ENCODE data around the gene TSC22D1.
"Not testable (repeated sequence)": the region's sequence is repeated elsewhere in the genome, so short reads cannot be mapped to it uniquely, and the experiment has no call there.

TSC22D1 gene

GRCh38 chr13:44566601-44567000 is 9.5 kb downstream of the TSC22D1 start:
- no peak for DNase-seq

- DNase-seq: no peak
Measured at GRCh38 chr13:44565881-44566280, 10.2 kb downstream of the TSC22D1 start.

- DNase-seq: no peak
Measured at GRCh38 chr13:44564936-44565335, 11.2 kb downstream of the TSC22D1 start.

- DNase-seq: not testable (repeated sequence)
Measured at GRCh38 chr13:44562853-44563252, 13.3 kb downstream of the TSC22D1 start.

GRCh38 chr13:44561351-44561750 is 14.8 kb downstream of the TSC22D1 start:
- no peak for DNase-seq

- DNase-seq: no peak
Measured at GRCh38 chr13:44557986-44558385, 18.1 kb downstream of the TSC22D1 start.

GRCh38 chr13:44555207-44555606 is 20.9 kb downstream of the TSC22D1 start:
- DNase-seq: no peak

- DNase-seq: no peak
Measured at GRCh38 chr13:44549476-44549875, 26.7 kb downstream of the TSC22D1 start.

GRCh38 chr13:44546164-44546563 is 30.0 kb downstream of the TSC22D1 start:
- no peak for DNase-seq

- no peak for DNase-seq
Measured at GRCh38 chr13:44543369-44543768, 32.8 kb downstream of the TSC22D1 start.

- DNase-seq: no peak
Measured at GRCh38 chr13:44542361-44542760, 33.8 kb downstream of the TSC22D1 start.

- no peak for DNase-seq
Measured at GRCh38 chr13:44541601-44542000, 34.5 kb downstream of the TSC22D1 start.

- DNase-seq: no peak
Measured at GRCh38 chr13:44540761-44541434, 35.2 kb downstream of the TSC22D1 start.

- DNase-seq: no peak
Measured at GRCh38 chr13:44537248-44537647, 38.9 kb downstream of the TSC22D1 start.

GRCh38 chr13:44523146-44524015 is 52.7 kb downstream of the TSC22D1 start:
- DNase-seq: no peak

- DNase-seq: no peak
Measured at GRCh38 chr13:44519642-44520041, 56.5 kb downstream of the TSC22D1 start.

GRCh38 chr13:44516771-44517170 is 59.4 kb downstream of the TSC22D1 start:
- no peak for DNase-seq

- no peak for DNase-seq
Measured at GRCh38 chr13:44514278-44514677, 61.9 kb downstream of the TSC22D1 start.

- DNase-seq: not testable (repeated sequence)
Measured at GRCh38 chr13:44509853-44510252, 66.3 kb downstream of the TSC22D1 start.

- no peak for DNase-seq
Measured at GRCh38 chr13:44508562-44509077, 67.5 kb downstream of the TSC22D1 start.

GRCh38 chr13:44507639-44508038 is 68.5 kb downstream of the TSC22D1 start:
- DNase-seq: no peak

GRCh38 chr13:44506719-44507118 is 69.4 kb downstream of the TSC22D1 start:
- DNase-seq: no peak

GRCh38 chr13:44506251-44506650 is 69.9 kb downstream of the TSC22D1 start:
- DNase-seq: no peak

- DNase-seq: no peak
Measured at GRCh38 chr13:44504116-44504515, 72.0 kb downstream of the TSC22D1 start.

All from activated CD4-positive, CD25-positive, alpha-beta regulatory T cell (primary cell).